ENCODE measurements around the gene CCT5. TPM values are rescaled to one million over a fixed set of nuclear protein-coding genes. Genes with fewer than 3 reads are reported as not detected.
"Not testable (repeated sequence)": the region's sequence is repeated elsewhere in the genome, so short reads cannot be mapped to it uniquely, and the experiment has no call there.

CCT5 gene
- total RNA-seq, 1 donor from 2014 or later = 328 TPM

GRCh38 chr5:10300246-10300645 lies 50.2 kb downstream of the CCT5 start:
- intact Hi-C loops (cut with micrococcal nuclease) = no loop called here

DNA sequence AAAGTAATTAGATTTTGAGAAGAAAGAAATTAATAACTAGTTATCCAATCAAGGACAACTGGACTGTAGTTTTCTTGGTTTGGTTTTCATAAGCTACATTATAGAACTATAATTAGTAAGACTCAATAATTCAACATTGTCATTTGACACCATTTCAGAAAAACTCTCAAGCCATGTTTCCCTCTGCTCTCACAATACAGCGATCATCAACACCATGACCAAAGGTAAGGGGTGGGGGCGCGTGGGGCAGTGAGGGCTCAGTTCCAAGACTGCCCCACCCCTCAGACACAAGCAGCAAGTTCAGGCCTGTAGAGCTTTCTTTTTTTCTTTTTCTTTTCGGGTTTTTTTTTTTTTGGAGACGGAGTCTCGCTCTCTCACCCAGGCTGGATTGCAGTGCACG lies 51.2 kb downstream of the CCT5 start:
- intact Hi-C loops (cut with micrococcal nuclease) = no loop called here

DNA sequence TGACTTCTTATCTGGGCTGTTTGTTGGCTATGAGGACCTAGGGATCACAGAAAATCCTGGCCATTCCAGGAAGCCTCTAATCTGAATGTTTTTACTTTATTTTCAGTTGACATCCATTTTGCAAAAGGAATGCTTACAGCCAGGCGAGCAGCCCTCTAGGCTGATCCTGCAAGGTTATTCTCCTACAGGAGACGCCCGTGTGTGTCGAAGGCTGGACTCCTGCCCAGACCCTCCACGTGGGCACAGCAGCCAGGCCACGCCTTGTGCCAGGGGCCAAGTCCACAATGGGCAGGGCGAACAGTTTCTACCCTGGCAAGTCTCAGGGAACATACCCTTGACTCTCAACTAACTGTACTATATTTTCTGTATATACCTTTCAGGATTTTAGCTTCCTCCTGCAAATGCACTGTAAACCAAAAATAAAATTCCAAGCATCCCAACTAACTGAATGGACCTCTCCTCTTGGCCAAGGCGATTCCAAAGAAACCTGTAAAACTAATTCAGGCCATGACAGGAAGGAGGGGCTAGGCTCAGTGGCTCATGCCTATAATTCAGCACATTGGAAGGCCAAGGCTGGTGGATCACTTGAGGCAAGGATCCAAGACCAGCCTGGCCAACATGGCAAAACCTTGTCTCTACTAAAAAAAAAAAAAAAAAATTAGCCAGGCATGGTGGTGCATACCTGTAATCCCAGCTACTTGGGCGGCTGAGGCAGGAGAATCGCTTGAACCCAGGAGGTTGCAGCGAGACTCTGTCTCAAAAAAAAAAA lies 51.9 kb downstream of the CCT5 start:
- intact Hi-C loops (cut with micrococcal nuclease) = no loop called here

DNA sequence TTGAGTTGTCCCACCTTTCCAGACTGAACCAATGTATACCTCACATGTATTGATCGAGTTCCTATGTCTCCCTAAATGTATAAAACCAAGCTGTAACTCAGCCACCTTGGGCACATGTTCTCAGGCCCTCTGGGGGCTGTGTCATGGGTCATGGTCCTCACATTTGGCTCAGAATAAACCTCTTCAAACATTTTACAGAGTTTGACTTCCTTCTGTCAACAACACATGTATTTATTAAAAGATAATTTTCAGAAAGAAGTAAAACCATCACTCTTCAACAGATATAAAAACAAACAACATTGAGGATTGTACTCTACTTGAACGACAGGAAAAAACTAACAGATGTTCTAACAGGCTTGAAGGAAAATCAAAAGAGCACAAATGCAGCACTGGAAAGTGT lies 53.1 kb downstream of the CCT5 start:
- intact Hi-C loops (cut with micrococcal nuclease) = no loop called here

GRCh38 chr5:10303699-10304170 lies 53.7 kb downstream of the CCT5 start:
- intact Hi-C loops (cut with micrococcal nuclease) = no loop called here

DNA sequence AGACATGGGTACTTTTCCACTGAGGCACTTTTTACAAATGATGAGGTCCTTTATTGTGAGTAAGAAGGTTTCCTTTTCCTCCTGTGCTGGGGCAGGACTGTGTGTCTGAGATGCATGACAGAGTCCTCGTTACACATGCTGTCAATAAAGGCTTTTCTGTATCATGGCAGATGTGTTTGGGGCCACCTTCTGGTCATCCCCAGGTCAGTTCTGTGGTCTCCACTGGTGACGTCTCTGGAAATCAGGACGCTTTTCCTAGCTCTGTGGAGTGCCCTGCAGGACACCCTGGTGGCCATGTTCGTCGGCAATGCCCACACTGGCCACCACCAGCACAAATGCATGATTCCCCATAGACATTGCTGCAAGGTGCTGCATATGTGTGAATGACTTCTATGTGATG lies 54.9 kb downstream of the CCT5 start:
- intact Hi-C loops (cut with micrococcal nuclease) = no loop called here

GRCh38 chr5:10306114-10306513 lies 56.0 kb downstream of the CCT5 start:
- intact Hi-C loops (cut with micrococcal nuclease) = no loop called here

- intact Hi-C loops (cut with micrococcal nuclease) = no loop called here
Measured at GRCh38 chr5:10306806-10307205, 56.7 kb downstream of the CCT5 start.

DNA sequence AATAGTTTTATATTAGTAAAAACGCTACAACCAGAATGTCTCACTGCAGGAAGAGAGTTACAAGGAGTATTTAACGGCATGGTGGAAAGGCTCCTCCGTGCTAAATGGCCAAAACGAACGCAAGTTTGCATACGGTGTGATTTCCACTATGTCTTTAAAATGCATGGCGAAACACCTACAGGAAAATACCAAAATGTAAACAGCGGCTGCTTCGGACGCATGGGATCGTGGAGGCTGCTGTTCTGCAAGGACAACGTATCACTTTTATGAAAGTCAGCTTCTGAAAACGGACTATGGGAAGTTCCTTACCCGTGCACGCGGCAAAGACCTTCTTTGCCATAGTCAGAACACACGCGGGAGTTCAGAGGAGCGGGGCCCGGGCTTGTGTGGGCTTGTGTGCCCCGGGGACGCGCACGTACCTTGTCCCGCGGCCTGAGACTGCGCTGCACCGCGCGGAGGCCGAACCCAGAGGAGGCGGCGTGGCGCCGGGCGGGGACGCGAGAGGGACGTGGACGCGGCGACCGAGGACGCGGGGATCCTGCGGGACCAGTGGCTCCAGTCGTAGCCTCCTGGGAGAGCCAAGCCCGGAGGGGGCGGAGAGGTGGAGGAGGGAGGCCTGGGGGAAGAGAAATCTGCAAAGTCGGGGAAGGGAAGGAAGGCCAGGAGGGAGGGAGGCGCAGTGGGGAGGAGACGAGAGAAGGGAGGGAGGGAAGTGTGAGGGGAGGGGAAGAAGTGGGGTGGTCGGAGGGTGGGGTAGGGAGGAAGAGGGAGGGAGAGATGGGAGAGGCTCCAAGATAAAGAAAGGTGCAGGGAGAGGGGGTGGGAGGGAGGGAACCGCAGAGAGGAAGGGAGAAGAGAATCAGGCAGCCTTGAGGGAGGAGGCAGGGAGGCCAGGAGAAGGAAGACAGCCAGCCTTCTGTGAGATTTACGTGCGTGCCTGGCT lies 57.4 kb downstream of the CCT5 start, which contains the start of gene CMBL:
TSS of gene CMBL (minus strand) at position 697 of the 943 bp plus-strand sequence. CDS start 17,140 bp downstream, outside the sequence.
- intact Hi-C loops (cut with micrococcal nuclease) = no loop called here

GRCh38 chr5:10308844-10309243 lies 58.8 kb downstream of the CCT5 start:
- intact Hi-C loops (cut with micrococcal nuclease) = no loop called here

DNA sequence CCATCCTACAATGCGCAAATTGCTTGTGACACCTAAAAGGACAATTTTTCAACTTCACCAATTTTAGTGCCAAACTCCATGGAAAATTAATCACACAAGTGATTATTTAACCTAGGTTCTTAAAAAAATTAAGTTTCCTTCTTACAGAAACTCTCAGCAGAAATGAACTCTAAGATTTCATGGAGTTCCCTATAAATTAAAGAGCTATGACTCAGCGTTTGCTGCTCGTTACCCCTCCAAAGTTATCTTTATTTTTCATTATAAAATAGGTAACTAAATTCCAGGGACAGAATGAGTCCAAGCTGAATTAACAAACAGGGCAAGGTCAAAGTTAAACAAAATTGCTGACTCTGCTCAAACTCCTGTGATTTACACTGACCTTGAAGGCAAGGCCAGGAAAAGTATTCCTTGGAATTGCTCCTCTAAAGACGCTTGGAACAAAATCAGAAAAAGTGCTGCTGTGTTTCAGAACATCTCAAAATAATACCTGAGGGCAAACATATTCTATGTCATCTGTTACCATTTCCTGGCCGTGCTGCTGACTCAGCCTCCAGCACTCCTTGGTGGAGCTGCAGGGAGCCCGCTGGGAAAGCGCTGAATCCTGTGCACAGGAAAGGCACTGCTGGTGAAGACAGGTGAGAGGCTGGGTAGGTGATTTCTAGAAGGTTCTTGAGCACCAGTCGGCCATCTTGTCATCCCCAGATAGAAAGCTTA lies 60.1 kb downstream of the CCT5 start:
- intact Hi-C loops (cut with micrococcal nuclease) = no loop called here

- intact Hi-C loops (cut with micrococcal nuclease) = not testable (repeated sequence)
Measured at GRCh38 chr5:10310835-10311570, 60.9 kb downstream of the CCT5 start.

- intact Hi-C loops (cut with micrococcal nuclease) = no loop called here
Measured at GRCh38 chr5:10311595-10312425, 61.7 kb downstream of the CCT5 start.

GRCh38 chr5:10315201-10315600 lies 65.1 kb downstream of the CCT5 start:
- intact Hi-C loops (cut with micrococcal nuclease) = no loop called here

Other genes with a start within 250 kb of the CCT5 start
- gene ATPSCKMT, start 392 bp upstream of the CCT5 start, total RNA-seq = 19.4 and 19.6 TPM in 2 replicates
- 0.84 and 0.98 TPM in 2 replicates for gene CMBL, start 57.6 kb downstream of the CCT5 start, total RNA-seq
- gene MARCHF6, start 103.4 kb downstream of the CCT5 start, total RNA-seq = 81.9 and 86.7 TPM in 2 replicates
- 3.7 and 4.7 TPM in 2 replicates for gene ROPN1L, start 191.6 kb downstream of the CCT5 start, total RNA-seq

Data from T-helper 2 cell treated with Interferon-gamma antibody and Interleukin-4, amounts not matched to agents 100 ng/mL and 5 ng/mL, for 36 hours (primary cell).